C4-2B (cell line): ENCODE measurements around the gene SCGB1D4.

Experiments
- H3K27ac ChIP-seq: fragments of 450-650 bp; 2 replicates; pipeline ENCODE4 v1.5.1; 2017
- CTCF ChIP-seq: fragments of 450-650 bp; conservative IDR thresholded peaks from 2 replicates; pipeline ENCODE4 v1.5.1; 2017; ENCODE audit warnings: mild to moderate bottlenecking
- ZFX ChIP-seq: fragments of 450-650 bp; IDR thresholded peaks from 2 replicates; pipeline ENCODE4 v1.6.1; 2017

The SCGB1D4 gene

GRCh38 chr11:62253999-62254542, 44.8 kb downstream of the SCGB1D4 start:
- no peak for TF ChIP-seq ZFX
- no peak for TF ChIP-seq CTCF

GRCh38 chr11:62251698-62252097, 47.2 kb downstream of the SCGB1D4 start:
- no peak overlapping the region for H3K27ac ChIP-seq
- TF ChIP-seq ZFX (no peak), CTCF (no peak)

More at GRCh38 chr11:62253999-62254542, 44.8 kb downstream of the SCGB1D4 start:
- no peak overlapping the region for H3K27ac ChIP-seq
